Dedifferentiated amniotic fluid mesenchymal stem cell (primary cell): ENCODE results near the gene SECISBP2.

Experiments used
- DNase-seq: peaks from one replicate; pipeline ENCODE4 v3.0.0-alpha.2; 2016; ENCODE audit errors: extremely low spot score

Gene SECISBP2

DNA sequence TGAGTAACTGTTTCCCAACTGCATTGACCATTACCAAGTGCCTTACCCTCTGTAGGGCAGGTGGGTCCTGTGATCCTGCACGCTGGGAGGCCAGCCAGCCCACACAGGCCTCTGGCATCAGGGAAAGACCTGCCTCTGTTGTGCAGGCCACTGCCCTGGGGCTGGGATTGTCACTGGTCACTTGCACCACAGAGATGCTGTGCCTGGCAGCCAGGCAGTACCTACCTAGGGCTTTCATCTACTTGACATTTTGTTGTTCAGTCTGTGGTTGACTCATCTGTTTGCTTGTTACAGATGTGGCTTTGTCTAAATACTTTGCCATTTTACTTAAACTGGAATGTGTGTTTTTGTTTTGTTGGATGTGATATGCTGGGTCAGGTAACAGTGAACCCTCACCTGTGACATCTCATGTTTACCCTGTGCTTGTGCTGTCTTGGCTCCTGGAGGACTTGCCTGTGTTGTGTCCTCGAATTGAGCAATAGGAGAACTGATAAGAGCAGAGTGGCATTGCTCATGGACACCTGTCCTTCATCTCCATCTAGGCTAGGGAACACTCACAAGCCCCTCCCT is 32.8 kb downstream of the SECISBP2 start:
- no peak for DNase-seq

DNA sequence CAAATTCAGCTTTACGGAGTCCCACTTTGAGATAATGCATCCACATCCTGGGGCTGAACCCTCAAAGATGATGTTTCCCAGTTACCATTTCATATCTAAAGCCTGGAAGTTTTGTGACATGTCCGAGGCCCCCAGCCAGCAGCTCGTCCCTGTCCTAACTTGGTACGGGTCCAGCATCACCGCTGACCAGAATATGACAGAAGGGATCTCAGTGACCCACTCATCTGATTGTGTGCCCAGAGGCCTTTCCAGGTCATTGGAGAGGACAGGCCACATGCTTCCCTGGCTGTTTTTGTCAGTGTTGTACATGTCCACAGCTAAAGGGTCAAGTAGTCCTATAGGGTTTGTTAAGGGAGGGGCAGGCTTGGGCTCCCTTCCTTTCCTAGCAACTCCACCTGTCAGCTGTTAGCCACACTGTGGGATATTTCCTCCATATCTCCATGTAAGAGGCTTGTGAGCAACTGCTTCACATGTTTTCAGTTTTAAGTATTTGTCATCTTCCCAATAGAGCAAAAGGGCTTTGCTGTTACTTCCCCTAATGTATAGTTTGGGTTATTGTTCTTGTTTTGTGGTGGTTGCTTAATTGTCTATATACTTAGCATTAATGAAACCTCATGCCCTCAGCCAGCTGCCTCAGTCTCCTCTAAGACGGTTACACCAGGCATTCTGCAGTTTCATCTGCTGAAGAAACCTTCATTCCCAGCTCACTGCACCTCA is 33.4 kb downstream of the SECISBP2 start:
- no peak for DNase-seq

DNA sequence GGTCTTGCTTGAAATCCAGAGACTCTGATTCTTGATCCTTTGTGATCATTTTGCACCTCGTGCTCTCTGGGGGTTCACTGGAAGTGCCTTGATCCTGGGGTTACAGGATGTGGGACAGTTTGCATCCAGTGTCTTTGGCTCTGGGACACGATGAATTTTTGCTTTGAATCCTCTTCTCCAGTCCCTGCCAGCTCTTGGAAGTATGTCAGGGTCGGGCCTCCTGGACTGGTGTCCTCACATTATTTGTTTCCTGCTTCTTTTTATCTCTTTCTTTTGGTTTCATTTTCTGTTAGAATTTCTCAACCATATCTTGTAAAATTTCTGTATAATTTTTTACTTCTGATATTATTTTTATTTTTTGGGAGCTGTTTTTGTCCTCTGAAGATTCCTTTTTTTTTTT is 34.2 kb downstream of the SECISBP2 start:
- no peak for DNase-seq

DNA sequence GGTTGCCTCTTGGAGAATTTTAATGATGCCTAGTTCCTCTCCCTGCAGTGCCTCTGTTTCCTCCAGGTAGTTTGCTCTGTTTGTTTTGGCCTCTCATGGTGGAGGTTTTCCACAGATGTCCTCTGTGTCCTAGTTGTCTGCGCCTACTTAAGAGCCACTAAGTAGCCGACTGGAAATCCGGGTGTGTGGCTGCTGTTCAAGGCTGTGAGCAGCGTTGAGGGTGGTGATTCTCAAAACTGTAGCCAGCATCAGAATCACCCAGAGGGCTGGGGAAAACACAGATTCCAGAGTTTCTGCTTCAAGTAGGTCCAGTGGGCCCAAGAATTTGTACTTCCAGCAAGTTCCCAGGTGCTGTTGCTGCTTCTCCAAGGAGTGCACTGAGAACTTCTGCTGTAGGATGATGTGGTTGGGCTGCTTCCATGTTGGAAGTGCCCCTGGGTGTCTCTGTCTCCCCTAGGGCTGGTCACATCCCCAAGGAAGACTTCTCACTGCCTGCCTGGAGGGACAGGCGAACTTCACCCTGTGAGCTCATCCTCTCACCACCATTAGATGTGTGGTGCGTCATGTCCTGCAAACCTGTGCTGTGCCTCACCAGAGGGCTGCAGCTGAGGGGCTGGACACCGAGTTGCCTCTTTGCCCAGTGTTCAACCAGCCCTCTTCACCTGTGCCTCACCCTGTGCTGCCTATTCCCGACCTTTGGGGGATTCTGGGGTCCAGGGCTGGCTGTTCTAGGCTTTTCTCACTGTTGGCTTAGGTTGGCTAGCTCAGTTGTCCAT is 34.8 kb downstream of the SECISBP2 start:
- DNase-seq = no peak

DNA sequence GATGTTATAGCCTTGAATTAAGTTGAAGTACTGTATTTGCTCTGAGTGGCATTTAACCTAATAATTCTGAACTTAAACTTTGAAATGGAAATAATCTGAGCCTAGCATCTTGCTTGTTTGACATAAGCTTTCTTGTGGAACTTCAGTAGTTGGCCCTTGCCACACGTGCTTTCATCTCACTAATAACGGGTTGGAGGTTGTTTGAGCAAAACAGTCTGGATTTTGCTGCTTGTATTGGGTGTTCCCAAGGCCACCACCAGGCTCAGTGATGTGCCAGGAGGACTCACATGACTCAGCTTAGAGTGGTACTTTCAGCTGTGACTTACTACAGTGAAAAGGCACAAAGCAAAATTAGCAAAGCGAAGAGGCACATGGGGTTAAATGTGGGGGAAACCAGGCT is 35.7 kb downstream of the SECISBP2 start:
- no peak for DNase-seq

DNA sequence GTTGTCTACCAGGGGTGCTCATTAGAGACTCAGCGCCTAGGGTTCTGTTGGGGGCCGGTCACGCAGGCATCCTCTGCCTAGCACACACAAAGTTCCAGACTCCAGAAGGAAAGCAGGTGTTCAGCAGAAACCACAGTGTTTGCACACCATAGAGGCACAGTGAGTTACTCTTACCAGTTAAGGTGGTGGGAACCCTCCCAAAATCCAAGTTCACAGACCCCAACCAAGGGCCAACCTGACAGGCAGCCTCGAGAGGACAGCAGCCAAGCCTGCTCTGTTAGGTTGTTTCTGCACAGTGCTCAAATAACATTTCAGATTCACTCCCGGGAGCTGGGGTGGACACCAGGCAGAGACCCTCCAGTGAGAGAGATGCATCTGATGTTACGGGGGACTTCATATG is 36.2 kb downstream of the SECISBP2 start:
- no peak for DNase-seq

DNA sequence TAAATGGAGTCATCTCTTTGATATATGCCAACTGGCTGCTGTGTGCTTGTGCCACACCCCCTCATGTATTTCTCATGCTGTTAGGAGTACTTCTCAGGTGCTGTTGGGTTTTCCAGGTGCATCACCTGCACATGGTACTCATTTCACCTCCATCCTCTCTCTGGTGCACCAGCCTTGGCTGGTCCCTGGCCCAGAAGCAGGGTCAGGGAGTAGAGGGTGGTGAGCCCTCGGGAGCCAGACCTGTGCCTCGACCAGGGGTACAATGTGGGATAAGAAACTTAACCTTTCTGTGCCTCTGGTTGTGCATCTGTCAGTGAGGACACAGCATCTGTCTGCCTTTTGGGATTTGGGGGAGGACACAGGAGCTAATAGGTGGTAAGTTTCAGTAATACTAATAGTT is 38.5 kb downstream of the SECISBP2 start:
- no peak for DNase-seq

DNA sequence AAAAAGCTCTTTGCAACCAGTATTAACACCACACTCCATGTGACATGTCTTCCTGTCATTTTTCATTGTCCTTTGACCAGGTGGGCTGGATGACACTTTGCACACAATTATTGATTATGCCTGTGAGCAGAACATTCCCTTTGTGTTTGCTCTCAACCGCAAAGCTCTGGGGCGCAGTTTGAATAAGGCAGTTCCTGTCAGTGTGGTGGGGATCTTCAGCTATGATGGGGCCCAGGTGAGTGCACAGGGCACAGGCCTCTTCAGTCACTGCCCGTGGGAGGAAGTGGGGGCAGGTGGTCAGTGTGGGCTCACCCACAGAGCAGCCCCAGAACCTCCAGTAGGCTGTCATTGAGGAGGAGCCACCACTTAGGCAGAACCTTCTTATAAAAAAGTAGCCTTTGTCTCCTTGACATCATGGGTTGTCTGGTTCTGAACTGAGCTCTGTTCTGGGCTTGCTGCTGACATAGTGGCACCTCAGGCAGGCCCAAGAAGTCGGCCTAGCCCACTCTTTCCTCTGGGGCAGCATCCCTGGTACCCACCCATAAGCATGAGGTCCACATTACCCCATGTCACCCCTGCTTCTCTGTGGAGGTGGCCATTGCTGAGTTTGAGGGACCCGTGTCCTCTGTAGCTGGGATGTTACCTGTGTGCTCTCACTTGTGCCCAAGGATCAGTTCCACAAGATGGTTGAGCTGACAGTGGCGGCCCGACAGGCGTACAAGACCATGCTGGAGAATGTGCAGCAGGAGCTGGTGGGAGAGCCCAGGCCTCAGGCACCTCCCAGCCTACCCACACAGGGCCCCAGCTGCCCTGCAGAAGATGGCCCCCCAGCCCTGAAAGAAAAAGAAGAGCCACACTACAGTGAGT is 39.3 kb downstream of the SECISBP2 start:
- DNase-seq = no peak

DNA sequence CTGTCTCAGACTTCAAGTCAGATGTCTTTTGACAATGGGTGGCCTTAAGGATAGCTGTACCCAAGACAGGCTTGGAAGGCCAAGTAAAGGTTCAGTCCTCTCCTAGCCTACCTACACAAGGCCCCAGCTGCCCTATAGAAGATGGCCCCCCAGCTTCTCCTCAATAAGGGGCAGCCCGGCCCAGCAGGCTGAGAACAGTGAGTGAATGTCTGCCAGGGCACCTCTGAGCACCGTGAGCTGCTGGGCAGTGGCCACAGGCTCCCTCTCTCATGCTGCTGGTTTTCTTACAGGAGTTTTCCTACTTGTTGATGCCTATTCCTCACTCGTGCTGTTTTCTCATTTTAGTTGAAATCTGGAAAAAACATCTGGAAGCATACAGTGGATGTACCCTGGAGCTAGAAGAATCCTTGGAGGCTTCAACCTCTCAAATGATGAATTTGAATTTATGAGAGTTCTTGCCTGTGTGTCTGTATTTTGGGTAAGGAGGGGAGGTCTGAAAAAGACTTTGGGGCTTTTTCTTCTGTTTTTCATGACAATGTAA is 40.1 kb downstream of the SECISBP2 start:
- DNase-seq = no peak

DNA sequence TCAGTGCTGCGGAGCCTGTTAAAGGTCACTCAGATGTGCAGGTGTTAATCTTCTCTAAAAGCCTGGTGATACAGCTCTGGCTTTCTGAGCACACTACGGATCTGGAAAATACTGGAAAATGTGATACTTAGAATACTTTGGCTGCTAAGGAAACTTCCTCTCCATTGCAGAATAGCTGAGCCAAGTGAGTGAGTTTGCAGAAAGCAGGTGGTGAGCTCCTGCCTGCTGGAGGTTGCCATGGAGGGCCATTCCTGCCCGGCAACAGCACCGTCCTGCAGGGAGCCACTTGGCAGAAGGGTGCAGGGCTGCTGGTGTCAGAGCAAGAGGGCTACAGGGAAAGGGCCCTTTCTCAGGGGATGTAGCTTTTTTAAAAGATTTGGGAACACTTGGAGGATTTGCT is 40.7 kb downstream of the SECISBP2 start:
- no peak for DNase-seq

DNA sequence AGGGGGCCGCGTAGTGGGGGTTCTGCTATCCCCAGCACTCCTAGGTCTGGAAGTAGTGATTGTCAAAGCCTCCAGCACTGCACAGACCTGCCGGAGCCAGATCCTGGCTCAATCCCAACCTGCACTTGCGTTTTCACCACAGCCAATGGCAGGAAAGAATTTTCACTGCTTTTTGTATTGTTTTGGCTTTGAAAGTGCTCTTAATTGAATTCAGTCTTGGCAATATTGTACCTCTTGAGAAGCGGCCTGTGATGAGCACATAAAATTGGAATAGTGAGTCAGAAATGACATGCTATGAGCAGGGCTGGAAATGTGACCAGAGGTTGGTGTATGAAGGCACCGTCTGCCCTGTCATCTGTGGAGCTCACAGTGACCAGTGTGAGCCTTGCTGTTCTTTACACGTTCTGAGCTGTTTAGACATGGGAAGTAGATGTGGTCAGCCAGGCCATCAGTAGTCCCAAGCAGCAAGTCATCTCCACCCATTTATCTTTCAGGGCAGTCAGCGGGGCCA is 41.5 kb downstream of the SECISBP2 start:
- no peak for DNase-seq

DNA sequence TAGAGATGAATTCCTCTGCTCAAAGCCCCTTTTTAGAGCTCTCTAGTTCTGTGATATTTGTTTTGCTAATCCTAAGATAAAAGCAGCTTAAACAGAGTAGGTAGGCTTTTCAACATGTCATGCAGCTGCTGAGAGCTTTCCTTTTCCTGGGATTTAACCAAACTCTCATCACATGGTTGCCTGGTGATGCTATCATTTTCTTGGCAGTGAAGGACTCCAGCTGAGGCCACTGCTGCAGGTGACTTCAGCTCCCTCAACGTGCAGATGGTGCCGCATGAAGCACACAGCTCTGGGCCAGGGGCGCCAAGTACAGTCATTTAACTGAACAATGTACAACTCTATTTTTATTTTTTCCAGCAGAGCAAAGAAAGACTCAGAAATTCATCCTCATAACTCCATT is 42.2 kb downstream of the SECISBP2 start:
- DNase-seq = no peak

DNA sequence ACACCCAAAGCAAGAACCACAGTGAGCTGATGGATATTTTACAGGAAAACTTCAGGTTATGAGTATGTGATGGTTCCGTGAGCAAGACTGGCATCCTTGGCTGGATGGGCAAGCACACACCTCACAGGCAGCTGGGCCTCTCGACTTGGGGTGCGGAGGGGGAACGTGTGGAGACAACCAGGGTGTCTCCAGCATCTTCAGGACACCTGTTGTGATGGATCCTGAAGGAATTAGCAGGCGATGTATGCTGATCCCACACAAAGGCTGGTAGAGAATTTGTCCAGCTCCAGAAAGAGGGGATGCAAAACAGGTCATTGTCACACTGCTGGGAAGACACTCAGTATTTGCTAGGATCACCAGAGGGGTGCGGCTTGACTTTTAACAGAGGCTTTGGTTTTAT is 42.7 kb downstream of the SECISBP2 start:
- DNase-seq = no peak

DNA sequence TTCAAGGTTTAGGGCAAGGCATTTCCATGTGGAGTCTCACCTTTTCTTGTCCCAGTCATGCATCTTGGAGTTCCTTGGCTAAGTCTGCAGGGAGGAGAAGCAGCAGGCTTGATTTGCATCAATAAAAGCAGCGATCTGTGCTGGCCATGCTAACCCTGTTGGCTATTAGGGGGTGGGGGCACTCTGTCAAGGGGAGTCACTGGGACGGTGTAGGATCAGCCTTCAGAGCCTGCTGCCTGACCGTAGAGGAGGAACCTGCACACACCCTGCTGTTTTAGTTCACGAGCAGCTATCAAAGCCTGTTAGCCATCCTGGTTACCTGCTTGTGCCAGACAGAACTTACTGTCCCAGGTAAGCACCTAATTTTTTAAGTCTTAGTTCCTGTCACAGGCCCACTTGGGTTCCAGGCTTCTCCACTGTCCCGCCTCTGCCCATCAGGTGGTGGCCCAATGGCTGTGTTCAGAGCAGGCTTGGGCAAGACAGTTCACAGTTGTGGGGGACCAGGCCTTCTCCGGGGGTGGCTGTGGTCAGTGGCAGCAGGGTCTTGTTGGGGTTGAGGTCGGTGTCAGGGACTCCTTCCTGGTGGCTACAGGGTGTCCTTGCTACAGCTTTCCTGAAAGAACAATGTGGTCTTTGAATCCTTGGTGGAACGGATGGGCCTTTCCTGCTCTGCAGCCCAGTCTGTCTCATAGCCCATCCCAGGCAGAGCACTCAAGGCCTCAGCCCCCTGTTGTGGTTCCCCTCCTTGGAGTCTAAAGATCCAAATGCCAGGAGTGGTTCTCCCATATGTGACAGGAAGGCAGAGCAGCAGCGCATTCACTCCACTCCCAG is 43.7 kb downstream of the SECISBP2 start:
- DNase-seq = no peak

DNA sequence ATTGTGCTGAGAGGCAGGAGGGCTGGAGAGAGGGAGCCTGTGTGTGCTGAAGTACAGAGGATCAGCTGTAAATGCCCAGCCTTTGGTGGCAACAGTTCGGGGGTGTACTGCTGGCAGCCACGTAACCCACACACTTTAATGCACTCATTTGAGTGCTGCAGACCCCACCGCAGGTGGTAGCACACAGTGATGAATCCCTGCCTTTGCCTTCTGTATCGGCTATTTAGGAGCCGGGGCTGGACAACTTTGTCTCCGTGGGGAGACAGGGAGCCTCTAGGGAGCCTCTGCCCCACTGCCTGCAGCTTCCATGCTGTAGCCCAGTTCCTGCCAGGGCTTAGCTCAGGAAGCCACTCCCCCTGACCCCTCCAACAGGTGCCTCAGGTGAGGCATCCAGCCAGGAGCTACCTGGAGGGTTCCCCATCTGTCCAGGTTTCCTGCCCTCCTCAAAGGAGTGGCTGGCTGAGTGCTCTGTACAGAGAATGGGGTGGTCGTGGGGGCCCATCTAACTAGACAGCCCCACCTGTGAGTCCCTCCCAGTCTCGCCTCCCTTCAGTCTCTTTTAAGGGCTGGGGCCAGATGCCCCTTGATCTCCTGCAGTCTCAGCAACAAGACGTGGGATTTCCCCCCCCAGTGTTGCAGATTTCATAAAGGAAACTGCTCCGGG is 44.5 kb downstream of the SECISBP2 start:
- no peak for DNase-seq

DNA sequence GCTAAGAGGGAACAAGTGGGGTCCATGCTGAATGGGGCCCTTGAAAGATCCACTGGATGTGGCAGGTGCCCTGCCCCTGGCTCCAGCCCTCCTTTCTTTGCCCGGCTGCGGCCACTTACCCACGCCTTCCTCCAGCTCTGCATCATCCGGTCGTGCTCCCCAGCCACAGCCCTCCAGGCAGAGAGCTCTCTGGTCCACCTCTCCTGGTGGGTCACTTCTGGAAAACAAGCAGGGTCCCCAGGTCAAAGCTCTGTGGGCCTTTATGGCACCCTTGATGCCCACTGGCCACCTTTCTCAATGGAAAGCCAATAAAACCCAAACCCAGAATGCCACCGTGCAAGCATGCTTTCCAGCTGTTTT is 45.0 kb downstream of the SECISBP2 start:
- no peak for DNase-seq

DNA sequence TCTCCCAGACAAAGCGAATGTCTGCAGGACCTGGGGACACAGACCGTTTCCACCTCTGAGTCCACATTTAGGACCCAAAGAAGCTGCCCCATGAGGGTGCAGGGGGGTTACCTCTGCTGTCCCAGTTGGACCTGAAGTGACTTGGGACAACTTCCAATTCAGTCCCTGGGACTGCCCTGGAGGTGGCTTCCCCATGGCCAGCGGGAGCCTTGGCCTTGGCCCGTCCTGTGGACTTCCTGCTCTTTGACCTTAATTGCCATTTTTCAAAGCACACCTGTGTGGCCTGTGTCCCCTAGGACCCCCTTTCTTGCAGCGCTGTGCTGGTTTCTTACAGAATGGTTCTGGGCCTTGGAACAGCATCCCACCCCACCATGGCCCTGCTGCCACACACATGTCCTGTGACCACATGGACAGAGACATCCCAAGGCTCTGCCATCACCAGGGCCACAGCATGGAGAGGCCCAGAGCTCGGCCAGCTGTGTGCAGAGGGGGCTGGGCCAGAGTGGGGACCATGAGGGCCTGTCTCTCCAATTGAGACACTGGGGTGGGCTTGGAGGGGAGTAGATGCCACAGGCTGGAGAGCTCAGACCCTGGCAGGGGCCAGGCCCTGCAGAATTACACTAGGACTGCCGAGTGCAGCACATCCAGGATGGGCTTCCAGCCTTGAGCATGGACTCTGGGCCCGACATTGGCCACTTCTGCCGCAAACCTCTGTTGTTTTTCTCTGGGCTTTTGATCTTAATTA is 45.8 kb downstream of the SECISBP2 start:
- no peak for DNase-seq

DNA sequence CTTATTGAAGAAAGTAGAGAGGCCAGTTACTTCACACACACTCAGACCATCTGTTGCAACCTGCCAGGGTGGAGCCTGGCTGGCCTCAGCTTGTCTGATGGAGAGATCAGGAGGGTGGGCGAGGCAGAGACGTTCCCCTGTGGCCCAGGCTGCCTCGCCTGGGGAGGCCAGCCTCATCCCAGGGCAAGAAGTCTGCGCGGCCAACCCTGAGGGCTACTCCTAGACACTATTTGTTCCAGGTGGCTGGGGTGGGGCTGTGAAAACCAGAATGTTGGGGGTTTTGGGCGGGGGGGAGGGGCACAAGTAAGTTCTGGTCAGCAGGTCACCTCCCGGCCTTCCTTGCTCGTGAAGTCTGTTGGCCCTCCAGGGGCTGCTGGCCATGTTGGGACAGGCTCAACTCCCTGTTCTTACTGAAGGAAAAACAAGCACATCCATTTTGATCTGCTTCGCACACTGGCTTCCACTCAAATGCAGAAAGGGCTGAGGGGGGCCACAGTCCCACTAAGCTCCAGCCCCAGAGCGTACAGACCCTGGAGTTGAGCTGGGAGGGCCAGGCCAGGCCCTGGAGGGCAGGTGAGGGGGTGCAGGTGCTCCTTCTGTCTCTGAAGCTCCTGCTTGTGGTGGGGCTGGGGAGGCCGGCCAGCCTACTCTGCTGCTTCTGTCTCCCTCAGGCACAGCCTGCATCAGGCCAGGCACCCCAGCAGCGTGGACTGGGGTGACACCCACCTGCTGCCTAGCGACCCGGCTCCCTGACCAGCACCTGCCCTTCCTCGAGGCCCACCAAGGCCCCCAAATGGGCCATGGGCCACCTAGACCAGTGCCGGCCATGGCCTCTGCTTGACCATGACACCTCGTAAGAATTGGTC is 46.6 kb downstream of the SECISBP2 start:
- no peak for DNase-seq

DNA sequence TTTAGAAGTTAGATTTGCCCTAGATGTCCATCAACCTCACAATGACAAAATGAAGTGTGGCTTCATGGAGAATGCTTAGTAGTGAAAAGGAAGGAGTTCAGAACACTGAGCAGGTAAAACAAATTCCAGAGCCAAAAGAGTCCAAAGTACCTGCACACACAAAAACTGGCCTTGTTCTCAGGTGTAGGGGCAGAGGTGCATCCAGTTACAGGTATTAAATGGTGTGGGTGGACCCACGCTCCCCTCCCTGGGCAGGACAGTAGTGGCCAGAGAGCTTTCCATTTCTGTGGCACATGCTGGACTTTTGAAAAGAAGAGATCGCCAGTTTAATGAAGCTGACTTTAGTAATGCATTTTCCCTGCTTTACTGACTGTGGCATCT is 47.2 kb downstream of the SECISBP2 start:
- no peak for DNase-seq
